H9 (cell line): ENCODE data around the gene SPTLC3. TPM values are rescaled to one million over a fixed set of nuclear protein-coding genes. Genes with fewer than 3 reads are reported as not detected.

Source experiments
- DNase-seq: peaks from one replicate; pipeline ENCODE4 v3.0.0-alpha.2; 2017
- H2AFZ ChIP-seq: one replicate; pipeline ENCODE4 v1.6.1; 2013; ENCODE audit warnings: mild to moderate bottlenecking, low read length, control low read depth, moderate library complexity
- H2AK5ac ChIP-seq: 2 replicates; pipeline ENCODE4 v1.6.1; 2013; ENCODE audit warnings: low read length, control low read depth, mixed read lengths; ENCODE audit not compliant: insufficient read length
- H2BK120ac ChIP-seq: one replicate; pipeline ENCODE4 v1.6.1; 2013; ENCODE audit warnings: low read depth, mild to moderate bottlenecking, low read length, control low read depth, inconsistent platforms; ENCODE audit not compliant: poor library complexity, severe bottlenecking
- H2BK12ac ChIP-seq: 2 replicates; pipeline ENCODE4 v1.6.1; 2013; ENCODE audit warnings: low read length, control low read depth, mixed read lengths, low read depth; ENCODE audit not compliant: insufficient read length
- H2BK15ac ChIP-seq: 2 replicates; pipeline ENCODE4 v1.6.1; 2013; ENCODE audit warnings: low read depth, low read length, control low read depth
- H2BK20ac ChIP-seq: one replicate; pipeline ENCODE4 v1.6.1; 2013; ENCODE audit warnings: low read depth, mild to moderate bottlenecking, low read length, control low read depth, inconsistent platforms; ENCODE audit not compliant: poor library complexity, severe bottlenecking
- H2BK5ac ChIP-seq: 2 replicates; pipeline ENCODE4 v1.6.1; 2013; ENCODE audit warnings: low read length, control low read depth, mixed read lengths; ENCODE audit not compliant: insufficient read length
- H3K14ac ChIP-seq: 2 replicates; pipeline ENCODE4 v1.6.1; 2013; ENCODE audit warnings: low read length, control low read depth; ENCODE audit not compliant: insufficient read depth
- H3K18ac ChIP-seq: 2 replicates; pipeline ENCODE4 v1.6.1; 2013; ENCODE audit warnings: low read depth, mild to moderate bottlenecking, mixed read lengths, low read length, control low read depth; ENCODE audit not compliant: insufficient read length
- H3K23ac ChIP-seq: 2 replicates; pipeline ENCODE4 v1.6.1; 2013; ENCODE audit warnings: low read length, control low read depth, mixed read lengths, low read depth; ENCODE audit not compliant: insufficient read length
- H3K23me2 ChIP-seq: 2 replicates; pipeline ENCODE4 v1.6.1; 2013; ENCODE audit warnings: low read depth, mild to moderate bottlenecking, mixed read lengths, low read length, control low read depth; ENCODE audit not compliant: insufficient read length, poor library complexity, severe bottlenecking
- H3K27ac ChIP-seq: 2 replicates; pipeline ENCODE4 v1.5.1; 2013; ENCODE audit warnings: low read length, control low read depth, mixed read lengths, low read depth; ENCODE audit not compliant: insufficient read length
- H3K27me3 ChIP-seq: 2 replicates; pipeline ENCODE4 v1.6.1; 2013; ENCODE audit warnings: low read length, control low read depth, inconsistent platforms; ENCODE audit not compliant: insufficient read depth
- H3K4ac ChIP-seq: 2 replicates; pipeline ENCODE4 v1.6.1; 2013; ENCODE audit warnings: low read depth, mild to moderate bottlenecking, control low read depth, inconsistent platforms, low read length, moderate library complexity
- H3K4me1 ChIP-seq: 2 replicates; pipeline ENCODE4 v1.6.1; 2013; ENCODE audit warnings: low read length, control low read depth, inconsistent platforms; ENCODE audit not compliant: insufficient read depth
- H3K4me2 ChIP-seq: 2 replicates; pipeline ENCODE4 v1.6.1; 2013; ENCODE audit warnings: low read length, control low read depth, mixed read lengths; ENCODE audit not compliant: insufficient read length, insufficient read depth
- H3K56ac ChIP-seq: 2 replicates; pipeline ENCODE4 v1.6.1; 2013; ENCODE audit warnings: low read depth, mild to moderate bottlenecking, mixed read lengths, low read length, control low read depth; ENCODE audit not compliant: insufficient read length
- H3K79me1 ChIP-seq: 2 replicates; pipeline ENCODE4 v1.6.1; 2013; ENCODE audit warnings: low read depth, mild to moderate bottlenecking, moderate library complexity, low read length, control low read depth, inconsistent platforms; ENCODE audit not compliant: insufficient read depth, poor library complexity, severe bottlenecking
- H3K79me2 ChIP-seq: 2 replicates; pipeline ENCODE4 v1.6.1; 2013; ENCODE audit warnings: low read length, control low read depth, inconsistent platforms; ENCODE audit not compliant: insufficient read depth
- H3K9ac ChIP-seq: 2 replicates; pipeline ENCODE4 v1.6.1; 2013; ENCODE audit warnings: low read length, control low read depth, mixed read lengths; ENCODE audit not compliant: insufficient read length; ENCODE audit errors: extremely low read depth
- H3K9me3 ChIP-seq: one replicate; pipeline ENCODE4 v1.6.1; 2013; ENCODE audit warnings: low read depth, low read length, inconsistent platforms; ENCODE audit not compliant: control insufficient read depth
- H3T11ph ChIP-seq: one replicate; pipeline ENCODE4 v1.6.1; 2013; ENCODE audit warnings: mild to moderate bottlenecking, low read length, control low read depth, inconsistent platforms
- H4K20me1 ChIP-seq: one replicate; pipeline ENCODE4 v1.6.1; 2013; ENCODE audit not compliant: control insufficient read depth, insufficient read length, insufficient read depth
- H4K5ac ChIP-seq: 2 replicates; pipeline ENCODE4 v1.6.1; 2013; ENCODE audit warnings: low read depth, mild to moderate bottlenecking, mixed read lengths, low read length, control low read depth; ENCODE audit not compliant: insufficient read length
- H4K8ac ChIP-seq: replicated peaks from 2 replicates; pipeline ENCODE4 v1.6.1; 2013; ENCODE audit warnings: low read length, control low read depth, mixed read lengths, low read depth; ENCODE audit not compliant: insufficient read length
- H4K91ac ChIP-seq: 2 replicates; pipeline ENCODE4 v1.6.1; 2013; ENCODE audit warnings: low read depth, mild to moderate bottlenecking, moderate library complexity, mixed read lengths, low read length, control low read depth; ENCODE audit not compliant: insufficient read length
- H3K27ac Mint-ChIP-seq, 3 experiments: 2 replicates in 2 of 3; 3 replicates in 1 of 3; pipeline ENCODE4 v1.8.0; 2020 to 2021; ENCODE audit warnings: mixed read lengths in 3 of 3, mild to moderate bottlenecking in 1 of 3, moderate library complexity in 1 of 3
- H3K27me3 Mint-ChIP-seq: 2 replicates; pipeline ENCODE4 v1.8.0; 2021; ENCODE audit warnings: low read depth, mild to moderate bottlenecking, moderate library complexity, mixed read lengths
- H3K36me3 Mint-ChIP-seq, 3 experiments: 2 replicates in 2 of 3; 3 replicates in 1 of 3; pipeline ENCODE4 v1.8.0; 2020 to 2021; ENCODE audit warnings: low read depth in 3 of 3, mixed read lengths in 3 of 3; ENCODE audit not compliant: insufficient read depth in 1 of 3
- H3K4me1 Mint-ChIP-seq, 2 experiments: 2 replicates each; pipeline ENCODE4 v1.8.0; 2020; ENCODE audit warnings: mixed read lengths in 2 of 2
- H3K4me3 Mint-ChIP-seq, 2 experiments: 2 replicates in 1 of 2; 3 replicates in 1 of 2; pipeline ENCODE4 v1.8.0; 2020 to 2021; ENCODE audit warnings: mild to moderate bottlenecking in 2 of 2, mixed read lengths in 2 of 2, moderate library complexity in 1 of 2
- H3K9me3 Mint-ChIP-seq, 2 experiments: 2 replicates in 1 of 2; 3 replicates in 1 of 2; pipeline ENCODE4 v1.8.0; 2020; ENCODE audit warnings: mild to moderate bottlenecking in 2 of 2, mixed read lengths in 2 of 2, moderate library complexity in 1 of 2
- WGBS: extraction: QIAGEN DNeasy Blood & Tissue Kit; methylation state at CpG from one replicate; pipeline ENCODE4 v1.1.7; 2013; ENCODE audit warnings: missing lambda C conversion rate, low lambda C conversion rate, mixed read lengths; ENCODE audit not compliant: insufficient read length; ENCODE audit errors: extremely low coverage; 5-methylcytosine and 5-hydroxymethylcytosine counted together
- total RNA-seq: library from RNA; stranded (reverse); gene quantifications from 2 replicates; pipeline ENCODE4 v1.2.1, GENCODE V29; 2021
- TF ChIP-seq, protein P1 (sequence below): fragments of 200-600 bp; sonication (generic); conservative IDR thresholded peaks from 3 replicates; pipeline ENCODE4 v1.8.0; 2021; ENCODE audit warnings: antibody characterized with exemption, mild to moderate bottlenecking

Gene SPTLC3
- total RNA-seq, 1 experiment from 2014 or later = 0.68 TPM

DNA sequence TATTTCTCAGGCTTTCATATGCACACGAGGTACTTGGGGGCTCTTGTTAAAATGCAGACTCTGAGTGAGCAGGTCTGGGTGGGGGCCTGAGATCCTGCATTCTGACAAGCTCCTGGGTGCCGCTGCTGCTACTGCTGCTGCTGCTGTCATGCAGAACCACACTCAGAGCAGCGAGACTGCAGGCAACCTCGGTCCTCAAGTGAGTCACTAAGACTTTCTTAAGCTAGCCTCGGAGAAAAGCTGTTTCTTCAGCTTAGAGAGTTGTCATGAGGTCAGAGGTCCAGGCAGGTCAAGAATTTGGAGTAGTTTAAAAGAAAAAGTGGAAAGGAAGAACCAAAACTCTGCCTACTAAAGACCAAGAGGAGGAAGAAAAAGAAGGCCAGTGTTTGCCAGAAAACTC lies 92.9 kb downstream of the SPTLC3 start:
- no peak overlapping the region for H2BK5ac ChIP-seq
- H3K9me3 ChIP-seq = no peaks in the 10 kb centered on the region
- no peak overlapping the region for H2BK12ac ChIP-seq
- no peak overlapping the region for H3K27ac Mint-ChIP-seq
- H3K23me2 ChIP-seq = no peaks in the 10 kb centered on the region
- H2BK20ac ChIP-seq = no peak overlapping the region
- no peak overlapping the region for H2BK120ac ChIP-seq
- H2AFZ ChIP-seq = no peak overlapping the region
- H3K9ac ChIP-seq = no peak overlapping the region
- no peak overlapping the region for H3K14ac ChIP-seq
- no peaks in the 10 kb centered on the region for H3K27me3 ChIP-seq
- H4K8ac ChIP-seq = no peak overlapping the region
- H2AK5ac ChIP-seq = no peak overlapping the region
- TF ChIP-seq, protein P1, sequence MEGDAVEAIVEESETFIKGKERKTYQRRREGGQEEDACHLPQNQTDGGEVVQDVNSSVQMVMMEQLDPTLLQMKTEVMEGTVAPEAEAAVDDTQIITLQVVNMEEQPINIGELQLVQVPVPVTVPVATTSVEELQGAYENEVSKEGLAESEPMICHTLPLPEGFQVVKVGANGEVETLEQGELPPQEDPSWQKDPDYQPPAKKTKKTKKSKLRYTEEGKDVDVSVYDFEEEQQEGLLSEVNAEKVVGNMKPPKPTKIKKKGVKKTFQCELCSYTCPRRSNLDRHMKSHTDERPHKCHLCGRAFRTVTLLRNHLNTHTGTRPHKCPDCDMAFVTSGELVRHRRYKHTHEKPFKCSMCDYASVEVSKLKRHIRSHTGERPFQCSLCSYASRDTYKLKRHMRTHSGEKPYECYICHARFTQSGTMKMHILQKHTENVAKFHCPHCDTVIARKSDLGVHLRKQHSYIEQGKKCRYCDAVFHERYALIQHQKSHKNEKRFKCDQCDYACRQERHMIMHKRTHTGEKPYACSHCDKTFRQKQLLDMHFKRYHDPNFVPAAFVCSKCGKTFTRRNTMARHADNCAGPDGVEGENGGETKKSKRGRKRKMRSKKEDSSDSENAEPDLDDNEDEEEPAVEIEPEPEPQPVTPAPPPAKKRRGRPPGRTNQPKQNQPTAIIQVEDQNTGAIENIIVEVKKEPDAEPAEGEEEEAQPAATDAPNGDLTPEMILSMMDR = no peak
- H4K20me1 ChIP-seq = no peaks in the 10 kb centered on the region
- no peak overlapping the region for H3K4ac ChIP-seq
- no peaks in the 10 kb centered on the region for H3K79me1 ChIP-seq
- H3K27me3 Mint-ChIP-seq = no peaks in the 10 kb centered on the region
- no peak overlapping the region for H3K4me3 Mint-ChIP-seq
- no peak overlapping the region for H3K27ac ChIP-seq
- no CpG with 5 or more reads among the region's 5 CpGs for WGBS
- H3K79me2 ChIP-seq = no peaks in the 10 kb centered on the region
- peaks cover 9% of the 10 kb centered on the region; the same call in 1 of the 2 replicates for H3K4me1 ChIP-seq
- H2BK15ac ChIP-seq = no peak overlapping the region
- no peaks in the 10 kb centered on the region for H3K9me3 Mint-ChIP-seq
- DNase-seq = no peak
- no peak overlapping the region for H3K23ac ChIP-seq
- H3K4me2 ChIP-seq = no peak overlapping the region
- no peaks in the 10 kb centered on the region for H3K36me3 Mint-ChIP-seq
- H3T11ph ChIP-seq = no peak overlapping the region
- no peak overlapping the region for H4K91ac ChIP-seq
- no peak overlapping the region for H3K56ac ChIP-seq
- H3K18ac ChIP-seq = no peak overlapping the region
- no peak overlapping the region for H4K5ac ChIP-seq
- H3K4me1 Mint-ChIP-seq = peaks cover 19 to 29% of the 10 kb centered on the region in 2 experiments
